GM04504 (cell line): ENCODE data around the gene CCDC180.
"Not testable (repeated sequence)": the region's sequence is repeated elsewhere in the genome, so short reads cannot be mapped to it uniquely, and the experiment has no call there.

Experiments used
- DNase-seq: peaks from one replicate; pipeline ENCODE4 v3.0.0-alpha.2; 2012; ENCODE audit warnings: low read depth

The CCDC180 gene

GRCh38 chr9:97311798-97312500 is 4.5 kb downstream of the CCDC180 start:
- no peak for DNase-seq

GRCh38 chr9:97312556-97312955 is 5.1 kb downstream of the CCDC180 start:
- DNase-seq: no peak

GRCh38 chr9:97313243-97313642 is 5.8 kb downstream of the CCDC180 start:
- no peak for DNase-seq

- no peak for DNase-seq
Observed at GRCh38 chr9:97313746-97314145, 6.3 kb downstream of the CCDC180 start.

GRCh38 chr9:97314503-97314902 is 7.0 kb downstream of the CCDC180 start:
- DNase-seq: no peak

- peak; percentile 38 for DNase-seq
Observed at GRCh38 chr9:97315550-97315949, 8.1 kb downstream of the CCDC180 start.

GRCh38 chr9:97316904-97317303 is 9.4 kb downstream of the CCDC180 start:
- DNase-seq: no peak

- DNase-seq: no peak
Observed at GRCh38 chr9:97318433-97318832, 11.0 kb downstream of the CCDC180 start.

GRCh38 chr9:97319395-97319794 is 11.9 kb downstream of the CCDC180 start:
- no peak for DNase-seq

GRCh38 chr9:97320080-97320642 is 12.7 kb downstream of the CCDC180 start:
- DNase-seq: no peak

GRCh38 chr9:97321251-97321650 is 13.8 kb downstream of the CCDC180 start:
- DNase-seq: no peak

- DNase-seq: no peak
Observed at GRCh38 chr9:97321691-97322090, 14.2 kb downstream of the CCDC180 start.

GRCh38 chr9:97322105-97322504 is 14.6 kb downstream of the CCDC180 start:
- DNase-seq: no peak

- DNase-seq: no peak
Observed at GRCh38 chr9:97324954-97325353, 17.5 kb downstream of the CCDC180 start.

- no peak for DNase-seq
Observed at GRCh38 chr9:97327562-97327961, 20.1 kb downstream of the CCDC180 start.

GRCh38 chr9:97332993-97333392 is 25.5 kb downstream of the CCDC180 start:
- no peak for DNase-seq

- DNase-seq: not testable (repeated sequence)
Observed at GRCh38 chr9:97335622-97336021, 28.2 kb downstream of the CCDC180 start.

- no peak for DNase-seq
Observed at GRCh38 chr9:97348871-97349270, 41.4 kb downstream of the CCDC180 start.

GRCh38 chr9:97349400-97349799 is 41.9 kb downstream of the CCDC180 start:
- DNase-seq: no peak

- no peak for DNase-seq
Observed at GRCh38 chr9:97354637-97355036, 47.2 kb downstream of the CCDC180 start.

- no peak for DNase-seq
Observed at GRCh38 chr9:97357056-97357455, 49.6 kb downstream of the CCDC180 start.
